HG03439 (cell line): ENCODE data around the gene KIRREL1.

ENCODE experiments used
- ATAC-seq: cut with Tn5 transposase; IDR thresholded peaks from one replicate; pipeline ENCODE4 v1.9.1; 2021; ENCODE audit warnings: mild to moderate bottlenecking, moderate library complexity; ENCODE audit not compliant: unreplicated experiment

The KIRREL1 gene

DNA sequence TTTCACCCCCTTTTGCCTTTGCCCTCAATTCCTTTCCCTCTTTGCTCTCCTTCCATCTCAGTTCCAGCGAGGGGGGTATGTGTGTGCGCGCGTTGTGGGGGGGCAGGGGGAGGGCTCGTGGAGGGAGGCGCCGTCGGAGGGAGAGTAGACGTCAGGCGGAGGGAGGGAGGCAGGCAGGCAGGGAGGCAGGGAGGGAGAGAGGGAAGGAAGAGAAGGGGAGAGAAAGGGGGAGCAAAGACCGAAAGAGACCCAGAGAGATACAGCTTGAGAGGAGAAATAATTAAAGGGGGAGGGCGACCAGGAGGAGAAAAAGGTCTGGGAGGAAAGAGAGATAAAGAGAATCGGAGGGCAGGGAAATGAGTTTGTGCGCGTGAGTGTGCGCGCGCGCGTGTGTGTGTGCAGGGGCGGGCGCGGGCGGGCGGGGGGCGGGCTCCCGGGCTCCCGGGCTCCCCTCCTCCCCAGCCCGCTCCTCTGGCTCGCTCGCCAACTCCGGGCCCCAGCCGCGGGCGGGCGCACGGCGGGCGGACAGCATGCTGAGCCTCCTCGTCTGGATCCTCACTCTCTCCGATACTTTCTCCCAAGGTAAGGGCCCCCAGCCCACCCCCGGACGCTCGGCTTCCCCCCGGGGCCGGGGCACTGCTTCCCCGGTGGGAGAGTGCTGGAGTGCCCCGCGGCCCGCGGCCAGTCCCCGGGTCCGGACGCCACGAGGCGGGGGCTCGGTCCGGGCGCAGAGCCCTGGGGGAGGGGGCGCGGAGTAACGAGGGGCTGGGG is at the start of gene KIRREL1:
KIRREL1 (plus strand) TSS at position 499 of the 771 bp plus-strand sequence; CDS start at position 531, 32 bp downstream.
- ATAC-seq, result no peak

DNA sequence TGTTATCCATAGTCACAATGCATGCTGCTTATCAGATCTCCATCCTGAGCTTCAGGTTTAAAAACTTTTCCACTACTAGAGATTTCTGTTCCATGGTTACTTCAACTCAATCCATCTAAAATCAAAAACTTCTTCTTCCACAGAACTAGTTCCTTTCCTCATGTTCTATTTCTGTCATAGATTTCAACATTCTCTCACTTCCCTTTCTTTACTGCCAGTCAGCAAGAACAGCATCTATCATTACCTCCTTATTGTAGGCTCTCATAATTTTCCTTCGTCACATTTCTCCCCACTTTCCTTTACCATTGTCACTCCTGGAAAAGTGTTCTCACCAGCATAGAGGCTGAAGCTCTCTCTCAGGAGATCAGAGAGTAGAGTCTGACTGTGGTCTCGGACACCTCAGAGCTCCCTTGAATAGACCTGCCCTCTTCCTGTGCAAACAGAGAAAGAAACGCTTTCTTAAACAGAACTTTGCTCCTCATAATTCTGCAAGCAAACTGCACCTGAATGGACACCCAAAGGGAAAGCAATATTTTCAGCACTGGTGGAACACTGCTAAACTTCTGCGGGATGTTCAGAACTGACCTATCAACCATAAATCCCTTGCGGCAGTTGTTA is 48.7 kb upstream of the KIRREL1 start:
- no peak for ATAC-seq

DNA sequence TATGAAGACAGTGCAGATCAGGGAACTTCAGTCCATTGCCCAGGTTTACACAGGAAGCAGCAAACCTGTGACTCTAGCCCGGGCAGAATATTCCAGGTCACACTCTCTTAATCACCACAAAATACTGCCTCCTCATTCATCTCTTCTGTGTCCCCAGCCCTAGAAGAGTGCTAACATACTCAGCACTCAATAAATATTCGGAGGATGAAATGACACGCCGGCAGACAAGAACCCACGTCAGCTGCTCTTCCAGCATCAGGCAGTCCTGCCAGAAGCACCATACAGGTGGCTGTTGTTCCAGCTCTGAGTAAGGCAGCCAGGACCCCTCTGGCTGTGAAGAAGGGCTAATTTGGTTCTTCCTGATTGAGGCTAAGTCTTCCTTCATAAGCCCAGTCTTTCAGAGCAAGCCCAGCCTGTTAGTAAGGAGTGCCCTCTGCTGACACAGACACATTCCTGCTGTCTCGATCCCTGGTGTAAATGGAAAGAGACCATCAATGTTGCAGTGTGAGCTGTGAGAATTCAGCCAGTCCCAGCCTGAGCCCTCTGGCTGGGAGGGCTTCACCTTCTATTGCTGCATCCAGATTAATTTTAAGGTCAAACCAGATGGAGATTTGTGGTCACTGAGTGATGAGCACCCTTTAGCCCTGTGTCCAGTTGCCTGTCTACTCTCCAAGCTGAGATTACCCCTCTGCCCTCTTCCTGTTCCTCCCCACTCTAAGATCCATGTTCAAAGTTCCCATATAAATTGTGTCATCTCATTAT is 45.0 kb upstream of the KIRREL1 start:
- no peak for ATAC-seq

DNA sequence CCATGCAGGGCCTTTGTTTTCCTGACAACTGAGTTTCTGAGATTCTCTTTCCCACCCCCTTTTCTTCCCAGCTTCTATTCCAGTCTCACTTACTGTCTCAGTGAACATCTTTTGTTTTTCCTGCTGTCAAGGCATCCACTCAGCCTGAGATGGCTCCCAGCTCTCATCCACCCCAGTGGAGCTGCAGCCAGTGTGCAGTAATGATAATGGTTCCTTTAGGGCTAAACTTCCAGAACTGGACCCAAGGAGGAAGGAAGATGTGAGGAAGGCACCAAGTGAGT is 44.4 kb upstream of the KIRREL1 start:
- ATAC-seq, result no peak

DNA sequence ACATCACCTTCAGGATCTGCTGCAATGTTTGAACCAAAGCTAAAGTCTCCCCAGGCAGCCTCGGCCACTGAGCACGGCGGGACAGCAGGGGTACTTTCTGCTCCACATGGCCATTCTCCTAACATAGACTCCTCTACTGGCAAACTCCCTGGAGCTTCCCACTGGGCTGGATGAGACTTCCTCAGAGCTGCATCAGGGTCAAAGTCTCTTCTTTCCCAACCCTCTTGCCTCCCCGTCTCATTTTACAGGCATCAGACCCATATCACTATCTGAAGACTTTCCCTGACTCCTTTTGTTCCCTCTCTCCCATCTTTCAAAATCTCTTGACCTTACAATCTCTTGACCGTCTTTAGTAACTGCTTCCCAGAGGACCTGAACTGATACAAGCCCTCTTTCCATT is 42.2 kb upstream of the KIRREL1 start:
- ATAC-seq, result no peak

DNA sequence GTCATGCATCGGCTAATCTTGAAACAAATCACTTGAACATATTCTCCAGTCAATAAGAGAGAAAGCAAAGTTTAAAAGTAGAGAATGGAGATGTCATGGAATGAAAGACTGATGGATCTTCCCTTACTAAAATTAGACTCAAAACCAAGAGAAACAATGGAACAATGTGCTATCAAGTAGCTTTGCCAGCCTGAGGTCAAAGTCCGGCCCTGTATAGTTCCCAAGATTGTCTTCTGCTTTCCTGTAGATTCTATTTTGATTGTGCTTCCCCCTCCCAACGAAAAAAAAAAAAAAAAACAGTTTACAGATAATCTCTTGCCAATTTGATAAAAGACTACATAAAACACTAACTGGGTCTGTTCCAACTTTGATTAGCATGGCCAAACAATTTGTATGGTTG is 40.8 kb upstream of the KIRREL1 start:
- ATAC-seq, result no peak

DNA sequence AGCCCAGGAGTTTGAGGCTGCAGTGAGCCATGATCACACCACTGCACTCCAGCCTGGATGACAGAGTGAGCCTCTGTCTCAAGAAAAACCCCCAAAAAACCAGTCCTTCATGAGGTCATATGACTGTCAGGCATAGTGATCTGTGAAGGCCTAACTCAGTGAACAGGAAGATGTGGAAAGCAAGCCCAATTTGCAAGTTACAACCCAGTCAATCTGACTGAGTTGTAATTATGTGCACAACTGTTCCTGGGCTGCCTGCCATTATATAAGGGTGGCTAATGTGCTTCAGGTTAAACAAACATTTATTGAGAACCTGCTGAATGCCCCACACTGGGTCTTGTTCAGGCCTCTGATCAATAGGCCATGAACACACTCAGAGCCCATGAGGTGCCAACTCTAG is 38.2 kb upstream of the KIRREL1 start:
- no peak for ATAC-seq

DNA sequence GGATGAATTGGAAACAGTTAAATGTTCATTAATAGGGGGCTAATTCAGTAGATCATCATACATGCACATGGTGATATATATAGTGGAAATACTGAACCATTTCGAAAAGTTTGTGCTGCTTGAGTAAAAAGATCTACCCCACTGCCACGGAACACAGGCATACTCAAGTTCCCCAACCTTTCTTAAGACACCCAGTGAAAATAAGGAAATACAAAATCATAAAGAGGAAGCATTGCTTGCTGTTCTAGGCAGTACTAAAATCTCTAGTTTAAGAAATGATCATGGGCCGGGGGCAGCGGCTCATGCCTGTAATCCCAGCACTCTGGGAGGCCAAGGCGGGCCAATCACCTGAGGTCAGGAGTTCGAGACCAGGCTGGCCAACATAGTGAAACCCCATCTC is 37.6 kb upstream of the KIRREL1 start:
- no peak for ATAC-seq

DNA sequence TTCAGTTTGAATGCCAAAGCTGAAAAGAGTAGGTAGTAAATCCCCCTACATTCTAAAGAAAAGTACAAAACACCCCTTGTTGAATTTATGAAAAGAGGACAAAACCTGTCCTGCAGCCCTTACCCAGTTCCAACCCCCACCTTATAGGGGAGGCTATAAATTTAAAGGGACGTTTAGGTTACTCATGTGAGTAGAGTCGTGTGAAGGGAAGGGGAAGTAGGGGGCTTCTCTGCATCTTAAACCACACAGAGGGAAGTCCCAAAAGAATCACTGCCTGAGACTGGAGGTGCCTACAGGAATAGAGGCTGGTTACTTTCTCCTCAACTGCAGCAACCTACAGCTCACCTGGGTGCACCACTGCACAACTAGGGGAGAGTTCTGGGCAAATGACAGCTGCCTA is 36.7 kb upstream of the KIRREL1 start:
- ATAC-seq, result no peak

DNA sequence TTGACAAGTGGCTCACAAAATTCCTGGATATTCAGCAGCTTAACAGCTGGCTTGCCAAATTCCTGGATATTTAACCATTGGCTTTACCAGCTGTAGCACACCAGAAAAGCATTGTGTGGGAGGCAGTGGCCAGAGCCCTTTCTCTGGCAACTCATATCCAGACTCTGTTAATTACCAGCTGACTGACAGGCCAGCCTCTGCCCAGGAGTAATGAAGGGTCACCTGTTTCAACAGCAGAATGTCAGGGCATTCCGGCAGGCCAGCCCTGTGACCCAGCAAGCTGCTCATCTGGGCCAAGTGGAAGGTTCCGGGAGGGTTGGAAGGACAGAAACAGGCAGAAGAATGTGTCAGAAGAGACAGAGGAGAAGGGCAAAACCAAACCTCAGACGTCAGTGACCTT is 35.2 kb upstream of the KIRREL1 start:
- ATAC-seq, result no peak

DNA sequence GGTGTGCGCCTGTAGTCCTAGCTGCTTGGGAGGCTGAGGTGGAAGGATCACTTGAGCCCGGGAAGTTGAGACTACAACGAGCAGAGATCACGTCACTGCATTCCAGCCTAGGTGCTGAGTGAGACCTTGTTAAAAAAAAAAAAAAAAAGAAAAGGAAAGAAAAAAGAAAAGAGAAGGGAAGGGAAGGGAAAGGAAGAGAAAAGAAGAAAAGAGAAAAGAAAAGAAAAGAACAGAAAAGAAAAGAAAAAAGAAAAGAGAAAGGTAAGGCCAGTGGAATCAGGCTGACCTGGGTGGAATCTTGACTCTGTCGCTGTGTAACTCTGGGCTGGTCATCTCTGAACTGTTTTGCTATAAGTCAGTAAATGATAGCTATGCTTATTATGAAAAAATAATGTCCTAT is 33.7 kb upstream of the KIRREL1 start:
- no peak for ATAC-seq

DNA sequence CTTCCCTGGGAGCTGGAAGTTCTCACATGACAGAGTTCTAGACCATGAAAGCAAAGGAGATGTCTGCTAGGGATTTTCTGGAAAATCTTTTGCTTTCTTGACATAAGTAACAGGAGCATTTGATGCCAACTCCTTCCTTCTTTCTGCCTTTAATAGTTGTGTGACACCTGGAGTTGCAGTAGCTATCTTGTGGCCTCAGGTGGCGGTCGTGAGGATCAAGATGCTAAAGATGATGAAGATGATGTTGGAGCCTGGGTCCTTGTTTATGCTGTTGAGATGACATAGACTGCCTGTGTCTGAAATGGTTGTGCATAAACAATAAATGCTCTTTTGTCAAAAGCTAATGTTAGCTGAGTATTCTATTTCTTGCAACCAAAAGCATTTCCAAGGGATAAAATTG is 32.7 kb upstream of the KIRREL1 start:
- no peak for ATAC-seq

DNA sequence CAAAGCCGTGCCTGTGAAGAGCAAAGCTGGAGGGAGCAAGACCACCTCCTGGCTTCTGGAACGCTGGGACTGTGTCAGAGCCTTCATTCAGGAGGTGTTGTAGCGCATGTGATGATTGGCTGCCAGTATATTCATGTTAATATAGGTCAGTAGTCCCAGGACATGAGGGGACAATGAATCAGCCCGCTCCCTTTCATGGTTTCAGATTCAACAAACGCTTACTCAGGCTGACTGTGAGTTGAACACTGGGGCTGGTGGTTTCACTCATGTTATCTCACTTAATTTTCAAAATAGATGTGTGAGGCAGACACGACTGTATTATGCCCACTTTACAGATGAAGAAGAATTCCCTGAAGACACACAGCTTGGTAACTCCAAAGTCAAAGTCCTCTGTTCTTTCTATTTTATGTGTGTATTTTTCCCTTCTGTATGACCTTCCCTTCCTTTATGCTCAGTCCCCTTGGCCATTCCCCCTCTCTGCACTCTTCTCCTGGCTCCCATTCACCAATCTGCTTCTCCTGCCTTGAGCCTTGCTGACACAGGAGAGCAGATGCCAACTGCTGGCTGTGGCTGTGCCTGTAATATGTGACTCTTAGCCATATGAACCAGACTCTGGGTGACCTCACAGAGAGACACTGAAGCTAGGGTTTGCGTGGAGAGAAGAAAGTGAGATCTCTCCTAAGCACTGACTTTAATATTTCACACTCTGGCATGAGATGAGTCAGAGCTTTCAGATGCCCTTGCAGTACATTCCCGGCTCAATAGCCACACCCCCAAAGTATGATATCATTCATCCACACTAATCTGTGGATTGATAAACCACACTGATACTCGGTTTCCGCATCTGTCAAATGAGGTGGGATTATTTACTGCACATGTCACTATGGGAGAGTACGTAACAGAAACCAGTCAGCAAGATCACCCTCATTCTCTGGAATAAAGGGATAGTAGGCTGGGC is 31.4 kb upstream of the KIRREL1 start:
- ATAC-seq, result peak; percentile 46

DNA sequence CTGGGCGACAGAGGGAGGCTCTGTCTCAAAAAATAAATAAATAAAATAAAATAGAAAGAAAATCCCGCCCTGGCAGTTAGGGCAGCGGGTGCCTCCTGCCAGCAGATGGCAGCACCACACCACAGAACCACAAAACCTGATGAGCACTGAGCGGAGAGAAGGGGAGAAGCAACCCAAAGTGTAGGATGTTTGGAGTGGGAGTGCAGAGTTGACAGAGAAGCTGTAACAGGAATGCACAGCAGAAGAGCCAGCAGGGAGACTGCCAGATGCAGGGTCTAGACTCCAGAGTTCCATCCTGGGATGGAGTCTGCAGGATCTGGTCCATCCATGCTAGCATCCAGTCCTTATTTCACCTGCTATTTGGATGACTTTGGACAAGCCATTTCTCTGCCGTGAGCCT is 29.7 kb upstream of the KIRREL1 start:
- no peak for ATAC-seq

DNA sequence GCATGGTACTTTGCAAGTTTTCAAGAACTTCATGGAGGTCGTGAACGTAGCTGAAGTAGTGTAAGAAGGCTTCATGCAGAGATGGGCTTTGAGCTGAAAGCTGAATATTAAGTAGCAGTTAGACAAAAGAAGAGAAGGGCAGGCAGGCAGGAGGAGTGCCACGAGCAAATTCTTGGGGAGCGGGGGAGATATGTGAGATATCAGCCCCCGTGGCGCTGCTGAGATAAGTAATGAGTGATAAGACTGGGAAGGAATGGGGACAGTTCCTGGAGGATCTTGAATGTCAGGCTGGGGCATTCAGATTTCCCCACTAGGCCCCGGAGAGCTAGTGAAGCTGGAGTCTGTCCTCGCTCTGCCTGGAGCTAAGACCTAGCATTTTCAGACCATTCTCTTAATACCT is 27.9 kb upstream of the KIRREL1 start:
- ATAC-seq, result no peak

DNA sequence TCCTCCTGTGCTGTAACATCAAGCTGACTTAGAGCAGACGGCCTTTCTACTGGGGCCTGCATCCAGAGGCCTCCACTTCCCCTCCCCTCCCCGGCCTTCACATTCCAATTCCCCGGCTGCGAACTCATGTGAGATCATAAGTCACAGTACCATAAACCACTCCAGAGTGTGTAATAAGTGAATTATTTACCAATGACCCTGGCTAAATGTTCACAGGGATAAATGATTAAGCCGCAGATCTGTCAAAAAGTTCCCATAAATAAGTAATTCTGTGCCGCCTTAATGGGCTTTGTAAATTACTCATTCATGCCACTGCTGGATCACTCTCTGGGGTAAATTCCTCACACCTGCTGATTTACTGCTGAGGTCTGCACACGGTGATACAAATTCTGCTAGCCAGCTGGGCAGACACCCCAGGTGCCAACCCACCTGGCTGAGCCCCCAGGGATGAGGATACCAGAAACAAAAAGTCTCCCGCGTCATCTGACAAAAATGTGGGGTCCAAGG is 27.4 kb upstream of the KIRREL1 start:
- ATAC-seq, result no peak

DNA sequence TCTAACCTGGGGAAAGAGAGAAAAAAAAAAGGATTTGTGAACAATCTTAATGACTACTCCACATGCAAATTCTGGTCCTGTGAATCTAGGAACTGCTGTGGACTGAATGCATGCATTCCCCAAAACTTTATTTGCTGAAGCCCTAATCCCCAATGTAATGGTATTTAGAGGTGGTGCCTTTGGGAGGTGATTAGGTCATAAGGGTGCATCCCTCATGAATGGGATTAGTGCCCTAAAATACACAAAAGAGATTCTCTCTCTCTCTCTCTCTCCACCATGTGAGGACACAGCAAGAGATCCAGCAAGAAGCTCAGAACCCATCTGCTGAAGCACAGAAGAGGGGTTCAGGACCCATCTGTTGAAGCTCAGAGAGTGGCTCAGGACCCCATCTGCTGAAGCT is 26.2 kb upstream of the KIRREL1 start:
- no peak for ATAC-seq

DNA sequence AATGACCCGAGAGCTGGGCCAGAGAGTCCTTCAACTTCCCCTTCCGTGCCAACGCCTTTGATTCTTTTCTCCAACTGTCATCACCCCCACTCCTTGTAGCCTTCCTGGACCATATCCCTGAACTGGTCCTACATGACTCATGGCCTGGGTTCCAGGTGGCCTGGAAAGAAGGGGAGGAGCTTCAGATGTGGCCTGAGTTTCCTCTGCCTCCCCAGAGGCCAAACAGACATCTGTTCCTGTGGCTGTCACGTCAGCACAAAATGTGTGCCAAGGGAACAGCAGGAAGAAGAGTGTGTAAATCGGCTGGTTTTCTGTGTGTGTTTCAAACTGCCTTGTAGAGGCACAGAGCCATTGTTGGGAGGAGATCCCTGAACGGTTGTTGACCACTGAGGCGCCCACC is 24.9 kb upstream of the KIRREL1 start:
- ATAC-seq, result no peak

DNA sequence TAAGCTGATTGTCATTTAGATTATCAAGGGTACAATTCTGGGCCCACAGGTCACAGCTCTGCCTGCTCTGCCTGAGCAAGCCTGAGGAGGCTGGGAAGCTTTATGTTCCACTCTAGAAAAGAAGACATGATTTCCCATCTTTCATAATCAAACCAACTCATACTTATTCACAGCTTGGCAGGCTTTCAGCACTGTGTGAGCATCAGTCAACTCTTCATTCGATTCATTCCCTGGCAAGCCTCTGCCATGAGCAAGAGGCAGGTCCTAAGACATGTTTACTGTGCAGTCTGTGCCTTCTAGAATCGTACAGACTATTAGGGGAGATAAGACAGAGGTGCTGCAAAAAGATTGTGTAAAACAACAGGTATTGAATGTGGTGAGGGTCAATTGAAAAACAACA is 24.5 kb upstream of the KIRREL1 start:
- no peak for ATAC-seq

DNA sequence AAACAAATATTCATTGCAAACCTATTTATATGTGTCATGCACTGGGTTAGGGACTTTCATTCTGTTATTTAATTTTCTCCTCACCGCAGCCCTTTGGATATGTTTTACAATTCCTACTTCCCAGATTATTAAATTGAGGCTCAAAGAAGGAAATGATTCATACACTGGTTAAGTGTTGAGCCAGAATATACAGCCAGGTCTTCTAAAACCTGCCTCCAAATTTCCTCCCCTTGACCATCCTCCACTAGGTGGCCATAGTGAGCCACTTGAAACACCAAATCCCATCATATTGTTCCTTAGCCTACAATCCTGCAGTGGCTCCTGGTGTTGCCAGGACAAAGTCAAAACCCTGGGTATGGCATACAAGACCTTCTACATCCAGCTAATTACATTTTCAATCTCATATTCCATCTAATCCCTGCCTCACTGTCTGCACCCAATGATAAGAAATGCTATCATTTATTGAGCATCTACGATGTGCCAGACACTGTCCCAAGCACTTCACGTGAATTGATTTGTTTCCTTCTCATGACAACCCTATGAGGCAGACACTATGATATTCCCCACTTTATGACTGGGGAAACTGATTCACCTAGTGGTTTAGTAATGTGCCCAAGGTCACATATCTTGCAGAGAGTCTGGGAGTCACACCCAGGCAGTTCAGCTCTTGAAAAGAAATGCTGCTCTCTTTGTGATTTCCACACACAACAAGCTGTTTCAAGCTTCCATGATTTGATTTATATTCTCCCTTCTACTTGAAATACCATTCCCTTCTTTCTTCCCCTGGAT is 23.6 kb upstream of the KIRREL1 start:
- no peak for ATAC-seq
